ENCODE data around the gene VIT.

The VIT gene

DNA sequence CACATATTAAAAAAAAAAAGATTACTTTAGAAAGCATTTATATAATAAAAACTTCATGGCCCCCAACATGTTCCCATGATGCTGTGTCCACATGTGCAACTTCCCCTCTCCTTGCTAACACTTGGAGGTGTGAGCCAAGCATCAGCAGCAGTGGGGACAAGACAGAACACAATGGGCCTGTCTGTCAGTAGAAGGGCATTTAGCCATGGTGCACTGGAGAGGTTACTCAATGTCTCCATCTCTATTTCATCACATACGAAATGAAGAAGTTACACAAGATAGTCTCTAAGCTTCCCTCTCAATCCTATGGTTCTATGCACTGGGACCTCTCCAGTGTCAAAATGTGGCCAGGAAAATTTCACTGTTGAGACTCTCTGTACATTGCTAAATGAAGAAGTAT lies 2.5 kb downstream of the VIT start:
- Histone ChIP-seq H3K4me1 (ENCODE audit: control insufficient read depth, insufficient read depth, low read length, unreplicated experiment) (peaks cover 11% of the 10 kb centered on the region), H3K27me3 (ENCODE audit: insufficient read depth, low read length) (no peaks in the 10 kb centered on the region), H3K27ac (ENCODE audit: low read depth, low read length) (no peak overlapping the region), H3K79me2 (ENCODE audit: control insufficient read depth, insufficient read depth, low read length, unreplicated experiment) (peaks cover 4% of the 10 kb centered on the region), H3K36me3 (ENCODE audit: insufficient read depth, low read length) (no peaks in the 10 kb centered on the region), H2AFZ (ENCODE audit: low read length, unreplicated experiment) (no peak overlapping the region), H3K4me3 (ENCODE audit: low read depth, low read length) (no peak overlapping the region)

DNA sequence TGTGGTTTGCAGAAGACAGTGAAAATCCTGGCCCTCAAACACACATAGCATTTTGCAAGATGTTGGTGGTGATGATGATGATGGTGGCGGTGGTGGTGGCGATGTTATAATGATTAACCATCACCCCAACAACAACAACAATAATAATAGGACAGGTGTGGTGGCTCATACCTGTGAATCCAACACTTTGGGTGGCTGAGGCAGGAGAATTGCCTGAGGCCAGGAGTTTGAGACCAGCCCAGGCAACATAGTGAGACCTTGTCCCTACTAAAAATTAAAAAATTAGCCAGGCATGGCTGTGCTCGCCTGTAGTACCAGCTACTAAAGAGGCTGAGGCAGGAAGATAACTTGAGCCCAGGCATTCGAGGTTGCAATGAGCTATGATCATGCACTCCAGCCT lies 3.8 kb downstream of the VIT start:
- H3K4me1 ChIP-seq (ENCODE audit: control insufficient read depth, insufficient read depth, low read length, unreplicated experiment): peaks cover 10% of the 10 kb centered on the region
- peaks cover 4% of the 10 kb centered on the region for H3K79me2 ChIP-seq (ENCODE audit: control insufficient read depth, insufficient read depth, low read length, unreplicated experiment)
- no peaks in the 10 kb centered on the region for H3K27me3 ChIP-seq (ENCODE audit: insufficient read depth, low read length)
- H3K36me3 ChIP-seq (ENCODE audit: insufficient read depth, low read length): no peaks in the 10 kb centered on the region
- H3K27ac ChIP-seq (ENCODE audit: low read depth, low read length): no peak overlapping the region
- no peak overlapping the region for H3K4me3 ChIP-seq (ENCODE audit: low read depth, low read length)
- H2AFZ ChIP-seq (ENCODE audit: low read length, unreplicated experiment): no peak overlapping the region

DNA sequence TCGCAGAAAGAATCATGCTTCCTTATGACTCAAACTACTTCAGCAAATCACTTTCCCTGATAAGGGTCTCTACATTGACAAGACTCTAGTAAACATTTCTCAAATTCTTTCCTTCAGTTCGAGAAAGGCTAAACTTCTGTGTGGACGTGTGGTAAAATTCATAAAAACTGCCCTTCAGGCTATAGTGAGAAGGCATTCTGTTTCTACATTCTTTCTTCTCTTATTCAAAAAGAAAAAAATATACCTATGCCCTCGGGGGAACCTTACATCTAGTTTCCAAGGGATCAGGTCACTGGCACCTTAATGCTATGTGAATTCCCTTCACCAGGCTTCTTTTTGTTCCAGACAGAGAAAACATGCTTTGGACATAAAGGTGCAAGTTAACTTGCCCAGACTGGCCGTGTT lies 4.9 kb downstream of the VIT start:
- Histone ChIP-seq H2AFZ (ENCODE audit: low read length, unreplicated experiment) (no peak overlapping the region), H3K4me1 (ENCODE audit: control insufficient read depth, insufficient read depth, low read length, unreplicated experiment) (peaks cover 12% of the 10 kb centered on the region), H3K27me3 (ENCODE audit: insufficient read depth, low read length) (no peaks in the 10 kb centered on the region), H3K79me2 (ENCODE audit: control insufficient read depth, insufficient read depth, low read length, unreplicated experiment) (peaks cover 4% of the 10 kb centered on the region), H3K4me3 (ENCODE audit: low read depth, low read length) (no peak overlapping the region), H3K36me3 (ENCODE audit: insufficient read depth, low read length) (no peaks in the 10 kb centered on the region), H3K27ac (ENCODE audit: low read depth, low read length) (no peak overlapping the region)

DNA sequence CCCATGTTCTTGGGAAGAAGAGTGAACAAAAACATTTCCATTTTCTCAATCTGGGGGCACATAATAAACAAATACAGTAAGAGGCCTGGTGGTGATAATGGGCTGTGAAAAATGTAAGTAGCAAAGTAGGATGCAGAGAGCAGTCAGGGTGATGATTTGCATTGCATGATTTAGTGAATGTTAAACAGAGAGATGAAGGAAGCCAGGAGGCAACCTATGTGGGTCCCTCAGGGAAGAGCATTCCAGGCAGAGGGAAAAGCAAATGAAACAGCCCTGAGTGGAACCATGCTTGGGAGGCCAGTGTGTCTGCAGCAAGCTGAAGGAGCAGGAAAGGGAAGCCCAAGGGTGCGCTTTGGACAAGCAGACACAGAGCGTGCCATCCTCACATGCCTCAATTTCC lies 5.4 kb downstream of the VIT start:
- H3K27ac ChIP-seq (ENCODE audit: low read depth, low read length): no peak overlapping the region
- H3K27me3 ChIP-seq (ENCODE audit: insufficient read depth, low read length): no peaks in the 10 kb centered on the region
- H3K36me3 ChIP-seq (ENCODE audit: insufficient read depth, low read length): no peaks in the 10 kb centered on the region
- H3K4me1 ChIP-seq (ENCODE audit: control insufficient read depth, insufficient read depth, low read length, unreplicated experiment): peaks cover 17% of the 10 kb centered on the region
- peaks cover 4% of the 10 kb centered on the region for H3K79me2 ChIP-seq (ENCODE audit: control insufficient read depth, insufficient read depth, low read length, unreplicated experiment)
- no peak overlapping the region for H3K4me3 ChIP-seq (ENCODE audit: low read depth, low read length)
- H2AFZ ChIP-seq (ENCODE audit: low read length, unreplicated experiment): no peak overlapping the region

- H3K27me3 ChIP-seq (ENCODE audit: insufficient read depth, low read length): no peaks in the 10 kb centered on the region
- peaks cover 4% of the 10 kb centered on the region for H3K79me2 ChIP-seq (ENCODE audit: control insufficient read depth, insufficient read depth, low read length, unreplicated experiment)
- H3K27ac ChIP-seq (ENCODE audit: low read depth, low read length): no peak overlapping the region
- peaks cover 25% of the 10 kb centered on the region for H3K4me1 ChIP-seq (ENCODE audit: control insufficient read depth, insufficient read depth, low read length, unreplicated experiment)
- no peak overlapping the region for H2AFZ ChIP-seq (ENCODE audit: low read length, unreplicated experiment)
- no peak overlapping the region for H3K4me3 ChIP-seq (ENCODE audit: low read depth, low read length)
- H3K36me3 ChIP-seq (ENCODE audit: insufficient read depth, low read length): no peaks in the 10 kb centered on the region
Observed at GRCh38 chr2:36702781-36703180, 6.3 kb downstream of the VIT start.

DNA sequence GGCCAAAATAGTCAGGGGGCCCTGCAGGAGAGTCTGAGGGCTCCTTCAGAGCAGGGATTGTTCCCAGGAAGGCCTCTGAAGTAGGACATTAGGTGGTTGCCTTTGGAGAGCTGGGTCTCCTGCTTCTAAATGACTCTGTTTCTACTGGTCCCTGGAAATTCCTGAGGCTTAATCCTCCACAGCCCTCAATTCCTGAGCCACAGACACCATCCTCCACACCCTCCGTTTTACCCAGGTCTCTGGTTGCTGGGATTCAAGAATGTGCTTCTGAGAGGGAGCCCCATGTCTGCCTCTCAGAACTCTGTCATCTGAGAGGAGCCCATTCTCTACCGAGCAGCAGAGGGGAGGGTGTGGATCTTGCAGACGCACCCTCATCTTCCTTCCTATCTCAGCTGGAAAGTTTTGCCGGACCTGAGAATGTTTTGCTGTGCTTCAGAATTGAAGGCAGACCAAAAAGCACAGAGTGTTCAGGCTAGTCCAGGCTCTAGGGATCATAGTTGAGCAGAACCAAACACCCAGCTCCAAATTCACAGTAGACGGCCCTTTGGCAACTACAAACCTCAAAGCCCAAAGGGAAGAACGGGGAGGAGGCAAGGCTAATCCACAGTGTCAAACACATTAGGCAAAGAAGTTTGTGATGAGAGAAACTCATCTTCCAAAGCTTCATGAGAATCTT lies 8.1 kb downstream of the VIT start:
- H3K4me1 ChIP-seq (ENCODE audit: control insufficient read depth, insufficient read depth, low read length, unreplicated experiment): peaks cover 32% of the 10 kb centered on the region
- no peak overlapping the region for H3K27ac ChIP-seq (ENCODE audit: low read depth, low read length)
- no peak overlapping the region for H3K4me3 ChIP-seq (ENCODE audit: low read depth, low read length)
- H3K79me2 ChIP-seq (ENCODE audit: control insufficient read depth, insufficient read depth, low read length, unreplicated experiment): no peaks in the 10 kb centered on the region
- H3K27me3 ChIP-seq (ENCODE audit: insufficient read depth, low read length): no peaks in the 10 kb centered on the region
- H3K36me3 ChIP-seq (ENCODE audit: insufficient read depth, low read length): no peaks in the 10 kb centered on the region
- H2AFZ ChIP-seq (ENCODE audit: low read length, unreplicated experiment): no peak overlapping the region

GRCh38 chr2:36705326-36706020 lies 9.0 kb downstream of the VIT start:
- Histone ChIP-seq H3K4me1 (ENCODE audit: control insufficient read depth, insufficient read depth, low read length, unreplicated experiment) (peaks cover 32% of the 10 kb centered on the region), H3K79me2 (ENCODE audit: control insufficient read depth, insufficient read depth, low read length, unreplicated experiment) (no peaks in the 10 kb centered on the region), H2AFZ (ENCODE audit: low read length, unreplicated experiment) (no peak overlapping the region)

DNA sequence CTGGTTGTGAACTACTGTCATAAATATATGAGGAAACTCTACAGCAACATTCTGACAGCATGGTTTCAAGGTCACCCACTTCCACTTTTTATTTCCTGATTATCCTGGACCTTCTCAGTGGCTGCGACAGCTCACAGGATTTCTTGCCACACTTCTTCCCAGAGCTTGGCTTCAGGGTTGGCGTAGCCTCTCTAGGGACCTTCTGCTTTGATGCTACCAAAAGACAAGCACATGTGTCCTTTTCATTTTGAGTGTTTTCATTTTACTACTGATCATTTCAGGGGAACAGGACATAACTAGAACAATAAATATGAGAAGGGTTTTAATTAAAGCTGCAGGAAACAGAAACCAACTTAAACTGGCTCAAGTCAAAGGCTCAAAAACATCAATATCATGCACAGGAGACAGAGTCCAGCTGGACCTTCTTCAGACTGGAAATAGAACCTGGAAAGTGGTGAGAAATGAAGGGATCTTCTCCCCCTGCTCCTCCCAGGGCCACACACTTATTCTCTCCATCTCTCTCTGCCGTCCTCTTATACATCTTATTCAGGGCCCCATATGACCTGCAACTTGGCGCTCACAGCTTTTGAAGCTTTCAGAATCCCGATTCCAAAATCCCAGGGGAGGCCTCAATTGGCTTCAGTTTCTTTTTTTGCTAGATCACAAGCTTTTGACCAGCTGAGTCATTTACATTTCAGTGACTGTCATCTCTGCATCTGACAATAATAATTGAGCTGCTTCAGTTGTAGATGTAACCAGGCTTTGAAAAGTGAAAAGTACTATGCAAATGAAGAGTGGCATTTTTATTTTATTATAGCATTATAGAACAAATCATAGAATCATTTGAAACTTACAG lies 9.7 kb downstream of the VIT start:
- Histone ChIP-seq H3K4me1 (ENCODE audit: control insufficient read depth, insufficient read depth, low read length, unreplicated experiment) (peaks cover 32% of the 10 kb centered on the region), H3K4me3 (ENCODE audit: low read depth, low read length) (peak overlapping the region; percentile 50), H3K27me3 (ENCODE audit: insufficient read depth, low read length) (no peaks in the 10 kb centered on the region), H3K79me2 (ENCODE audit: control insufficient read depth, insufficient read depth, low read length, unreplicated experiment) (no peaks in the 10 kb centered on the region), H3K27ac (ENCODE audit: low read depth, low read length) (peak overlapping the region; percentile 75), H3K36me3 (ENCODE audit: insufficient read depth, low read length) (no peaks in the 10 kb centered on the region; the same call in 1 of the 2 replicates), H2AFZ (ENCODE audit: low read length, unreplicated experiment) (peak overlapping the region; percentile 99)

More at GRCh38 chr2:36705326-36706020, 9.0 kb downstream of the VIT start:
- Histone ChIP-seq H3K4me3 (ENCODE audit: low read depth, low read length) (no peak overlapping the region), H3K27ac (ENCODE audit: low read depth, low read length) (no peak overlapping the region), H3K36me3 (ENCODE audit: insufficient read depth, low read length) (no peaks in the 10 kb centered on the region; the same call in 1 of the 2 replicates), H3K27me3 (ENCODE audit: insufficient read depth, low read length) (no peaks in the 10 kb centered on the region)

- peak overlapping the region; percentile 99 for H2AFZ ChIP-seq (ENCODE audit: low read length, unreplicated experiment)
- peaks cover 32% of the 10 kb centered on the region for H3K4me1 ChIP-seq (ENCODE audit: control insufficient read depth, insufficient read depth, low read length, unreplicated experiment)
- peak overlapping the region; percentile 75 for H3K27ac ChIP-seq (ENCODE audit: low read depth, low read length)
Observed at GRCh38 chr2:36707050-36707449, 10.5 kb downstream of the VIT start.

GRCh38 chr2:36708041-36708741 lies 11.7 kb downstream of the VIT start:
- Histone ChIP-seq H3K36me3 (ENCODE audit: insufficient read depth, low read length) (no peaks in the 10 kb centered on the region; the same call in 1 of the 2 replicates), H3K27ac (ENCODE audit: low read depth, low read length) (peak overlapping the region; percentile 75), H3K4me3 (ENCODE audit: low read depth, low read length) (peak overlapping the region; percentile 11), H3K27me3 (ENCODE audit: insufficient read depth, low read length) (no peaks in the 10 kb centered on the region), H3K4me1 (ENCODE audit: control insufficient read depth, insufficient read depth, low read length, unreplicated experiment) (peaks cover 32% of the 10 kb centered on the region), H2AFZ (ENCODE audit: low read length, unreplicated experiment) (peak overlapping the region; percentile 99), H3K79me2 (ENCODE audit: control insufficient read depth, insufficient read depth, low read length, unreplicated experiment) (no peaks in the 10 kb centered on the region)

More at GRCh38 chr2:36707050-36707449, 10.5 kb downstream of the VIT start:
- Histone ChIP-seq H3K27me3 (ENCODE audit: insufficient read depth, low read length) (no peaks in the 10 kb centered on the region), H3K4me3 (ENCODE audit: low read depth, low read length) (peak overlapping the region; percentile 50), H3K79me2 (ENCODE audit: control insufficient read depth, insufficient read depth, low read length, unreplicated experiment) (no peaks in the 10 kb centered on the region), H3K36me3 (ENCODE audit: insufficient read depth, low read length) (no peaks in the 10 kb centered on the region; the same call in 1 of the 2 replicates)

All from ACC112 (cell line).